ENCODE measurements around the gene AGRN.
A peak's percentile ranks its signal among the peaks of the same experiment; 100 is the strongest.
"Not testable (repeated sequence)": the region's sequence is repeated elsewhere in the genome, so short reads cannot be mapped to it uniquely, and the experiment has no call there.

AGRN gene

DNA sequence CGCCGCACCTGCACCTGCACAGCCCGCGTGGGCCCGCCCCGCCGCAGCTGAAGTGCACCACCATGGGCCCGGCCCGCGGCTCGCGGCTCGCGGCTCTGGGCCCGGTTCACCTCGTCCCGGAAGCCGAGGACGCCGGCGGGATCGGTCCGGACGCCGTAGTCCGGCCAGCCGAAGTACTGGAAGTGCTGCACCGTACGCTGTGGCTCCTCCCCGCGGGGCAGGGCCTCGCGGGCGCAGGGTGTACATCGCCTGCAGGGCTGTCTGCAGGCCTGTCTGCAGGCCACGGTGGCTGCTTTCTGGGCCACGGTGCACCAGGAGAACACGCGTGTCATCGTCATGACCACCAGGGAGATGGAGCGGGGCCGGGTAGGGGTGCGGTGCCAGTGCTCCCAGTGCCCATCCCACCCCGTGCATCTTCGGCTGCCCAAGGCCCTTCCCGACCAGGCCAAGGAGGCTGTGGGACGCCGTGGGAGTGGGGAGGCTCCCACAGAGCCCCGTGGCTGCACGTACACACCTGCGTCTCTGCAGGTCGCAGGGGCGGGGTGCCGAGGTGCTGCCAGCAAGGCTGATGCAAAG is 47.5 kb downstream of the AGRN start:
- no peak for DNase-seq (ENCODE audit: low spot score)

DNA sequence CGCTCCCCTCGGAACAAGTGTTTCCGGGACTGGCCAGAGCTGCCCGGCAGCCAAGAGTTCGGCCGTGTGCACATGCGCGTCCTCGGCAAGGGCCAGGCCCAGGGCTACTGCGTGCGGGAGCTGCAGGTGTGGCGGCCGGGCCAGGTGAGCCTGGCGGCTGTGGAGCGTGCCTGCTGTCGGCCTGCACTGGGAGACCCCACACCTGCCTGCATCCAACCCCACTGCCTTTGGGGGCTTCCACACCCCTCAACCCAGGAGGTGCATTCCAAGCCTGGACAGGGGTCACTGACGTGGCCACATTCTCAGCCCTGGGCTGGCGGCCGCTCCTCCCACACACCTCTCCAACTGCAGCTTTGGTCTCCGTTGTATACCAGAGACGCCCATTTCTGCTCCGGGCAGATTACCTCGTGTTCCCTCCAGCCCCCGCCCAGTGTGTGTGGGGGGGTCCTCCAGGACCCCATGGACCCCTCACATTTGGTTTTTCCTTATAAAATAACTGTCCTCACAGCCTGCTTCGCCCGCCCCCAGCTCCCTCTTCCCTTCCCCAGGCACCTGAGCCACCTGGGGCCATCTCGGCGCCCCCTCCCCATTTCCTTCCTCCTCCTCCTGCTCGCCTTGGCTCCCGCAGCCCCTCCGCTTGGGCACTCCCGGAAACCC is 48.1 kb downstream of the AGRN start:
- no peak for DNase-seq (ENCODE audit: low spot score)

- DNase-seq (ENCODE audit: low spot score) = peak; percentile 49
Measured at GRCh38 chr1:1068517-1069055, 48.7 kb downstream of the AGRN start.

DNA sequence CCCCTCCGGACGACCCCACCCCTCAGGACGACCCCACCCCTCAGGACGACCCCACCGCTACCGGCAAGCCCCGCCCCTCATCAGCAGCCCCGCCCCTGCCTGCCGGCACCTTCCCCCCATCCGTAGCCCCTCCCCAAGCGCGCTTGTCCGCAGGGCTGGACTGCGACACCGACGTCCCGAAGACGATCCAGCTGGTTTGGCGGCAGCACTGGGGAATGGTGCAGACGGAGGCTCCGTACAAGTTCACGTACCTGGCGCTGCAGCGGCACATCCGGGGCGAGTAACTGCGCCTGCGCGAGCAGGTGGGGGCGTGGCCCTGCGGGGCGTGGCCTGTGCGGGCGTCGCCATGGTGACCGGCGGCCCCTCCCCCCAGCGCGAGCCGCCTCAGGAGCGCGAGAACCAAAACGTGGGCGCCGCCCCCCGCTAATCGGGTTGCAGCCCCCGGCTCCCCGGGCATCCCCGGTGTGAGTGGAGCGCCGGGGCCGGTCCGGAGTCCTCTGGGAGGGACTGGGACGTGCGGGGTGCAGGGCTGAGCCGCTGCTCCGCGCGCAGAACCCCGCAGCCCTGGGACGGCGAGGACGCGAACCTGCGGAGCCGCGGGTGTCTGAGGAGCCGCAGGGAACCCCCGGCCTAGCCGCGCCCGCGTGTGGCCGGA is 49.3 kb downstream of the AGRN start:
- DNase-seq (ENCODE audit: low spot score) = peak; percentile 88

DNA sequence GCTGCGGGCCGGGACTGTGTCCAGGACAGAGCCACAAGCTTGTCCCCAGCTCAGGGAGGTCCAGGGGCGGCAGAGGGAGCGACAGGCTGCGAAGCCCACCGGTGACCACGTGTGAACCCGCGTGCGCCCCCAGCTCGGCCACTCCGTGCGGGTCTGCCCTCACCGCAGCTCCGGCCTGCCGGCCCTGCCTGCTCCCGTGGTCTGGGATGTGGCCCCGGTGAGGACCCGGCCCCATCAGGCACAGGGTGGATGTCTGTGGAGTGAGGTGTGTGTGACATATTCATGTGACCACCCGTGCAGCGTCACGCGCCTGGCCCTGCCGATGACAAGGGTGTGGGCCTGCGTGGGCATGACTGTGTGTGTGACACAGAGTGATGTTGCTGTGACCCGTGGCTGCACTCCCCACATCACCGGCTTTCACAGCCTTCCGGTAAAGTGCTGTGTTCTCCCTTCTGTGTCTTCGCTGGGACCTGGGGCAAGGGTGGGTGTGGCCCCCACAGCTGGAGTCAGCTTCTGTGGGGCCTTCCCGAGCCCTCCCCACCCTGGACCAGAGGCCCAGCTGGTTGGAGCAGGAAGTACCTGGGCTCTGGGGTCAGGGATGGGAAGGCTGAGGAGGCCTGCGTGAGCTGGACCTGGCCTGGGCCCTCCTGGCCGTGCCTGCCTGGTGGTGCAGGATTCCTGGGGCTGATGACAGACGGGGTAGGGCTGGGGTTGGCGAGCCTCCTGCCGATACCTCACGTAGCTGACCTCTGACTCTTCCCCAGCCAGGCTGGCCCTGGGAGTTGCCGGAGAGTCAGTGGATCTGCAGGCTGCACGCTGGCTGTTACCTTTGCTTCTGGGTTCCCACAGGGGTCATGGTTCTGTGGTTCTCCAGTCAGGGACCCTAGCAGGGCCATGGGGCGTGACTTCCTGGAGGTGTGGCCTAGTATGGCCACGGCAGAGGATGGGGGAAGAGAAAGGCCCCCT is 50.1 kb downstream of the AGRN start:
- no peak for DNase-seq (ENCODE audit: low spot score)

DNA sequence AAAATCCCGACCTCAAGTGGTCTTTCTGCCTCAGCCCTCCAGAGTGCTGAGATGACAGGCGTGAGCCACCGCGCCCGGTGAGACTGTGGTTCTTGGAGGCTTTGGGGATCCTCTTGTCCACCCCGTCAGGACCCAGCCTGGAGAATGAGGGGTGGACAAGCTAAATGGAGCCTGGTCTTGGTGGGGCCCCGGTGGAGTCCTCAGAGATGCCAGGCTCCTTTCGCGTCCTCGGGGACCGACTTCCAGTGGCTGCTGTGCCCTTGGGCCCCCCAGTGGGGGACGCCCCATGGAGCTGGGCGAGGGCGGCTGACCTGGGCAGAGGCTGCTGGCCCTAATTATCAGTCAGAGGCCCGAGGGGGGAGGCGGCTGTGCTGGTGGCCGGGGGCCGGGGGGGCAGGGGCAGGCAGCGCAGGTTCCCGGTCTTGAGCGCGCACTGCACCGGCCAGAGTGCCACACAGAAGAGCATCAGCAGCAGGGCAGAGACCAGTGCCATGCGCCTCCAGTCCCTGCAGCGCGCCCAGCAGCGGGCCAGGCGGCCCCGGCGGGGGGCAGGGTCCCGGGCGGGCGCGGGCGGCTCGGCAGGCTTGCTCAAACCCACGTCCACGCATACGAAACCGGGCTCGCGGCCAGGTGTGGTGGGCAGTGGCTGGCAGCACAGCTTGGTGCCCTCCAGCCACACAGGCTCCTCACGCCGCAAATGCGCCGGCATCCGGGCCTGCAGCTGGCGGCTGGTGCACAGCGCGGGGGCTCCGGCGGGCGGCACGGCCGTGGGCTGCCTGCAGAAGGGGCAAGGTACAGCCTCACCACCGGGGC is 51.8 kb downstream of the AGRN start:
- no peak for DNase-seq (ENCODE audit: low spot score)

- DNase-seq (ENCODE audit: low spot score) = no peak
Measured at GRCh38 chr1:1072299-1072848, 52.5 kb downstream of the AGRN start.

GRCh38 chr1:1072849-1073742 is 53.2 kb downstream of the AGRN start:
- no peak for DNase-seq (ENCODE audit: low spot score)

- DNase-seq (ENCODE audit: low spot score) = no peak
Measured at GRCh38 chr1:1073743-1074587, 54.0 kb downstream of the AGRN start, which contains the start of gene RNF223. TSS of gene RNF223 (minus strand) at chr1:1074306. CDS start at chr1:1072566, 1,740 bp downstream.

GRCh38 chr1:1074631-1075147 is 54.8 kb downstream of the AGRN start:
- no peak for DNase-seq (ENCODE audit: low spot score)

DNA sequence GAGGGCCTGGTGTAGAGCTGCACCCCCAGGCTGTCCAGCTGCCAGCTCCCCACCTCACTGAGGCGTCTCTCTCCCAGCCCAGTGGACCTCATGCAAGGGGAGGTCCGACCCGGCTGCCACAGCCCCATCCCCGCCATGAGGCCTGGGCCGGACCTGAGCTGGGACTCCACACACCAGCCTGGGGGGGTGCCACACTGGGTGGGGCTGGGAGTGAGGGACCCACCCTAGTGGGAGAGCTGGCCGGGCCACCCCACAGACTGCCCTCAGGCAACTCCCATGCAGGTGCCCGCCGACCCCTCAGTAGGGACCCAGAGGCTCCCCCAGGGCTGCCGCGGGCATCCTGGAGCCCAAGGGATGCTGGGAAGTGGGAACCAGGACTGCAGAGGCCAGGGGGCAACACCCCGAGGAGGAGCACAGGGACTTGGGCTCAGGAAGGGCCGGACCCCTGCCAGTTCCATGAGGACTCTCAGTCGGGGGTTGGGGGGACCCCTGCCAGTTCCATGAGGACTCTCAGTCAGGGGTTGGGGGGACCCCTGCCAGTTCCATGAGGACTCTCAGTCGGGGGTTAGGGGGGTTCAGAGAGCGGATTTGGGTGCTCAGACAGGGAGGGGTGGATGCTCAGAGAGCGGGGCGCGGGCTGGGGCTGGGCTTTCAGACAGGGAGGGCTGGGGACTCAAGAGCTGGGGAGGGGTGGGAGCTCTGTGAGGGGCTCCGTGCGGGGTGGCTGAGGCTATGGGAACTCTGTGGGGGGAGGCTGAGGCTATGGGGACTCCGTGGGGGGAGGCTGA is 55.4 kb downstream of the AGRN start:
- DNase-seq (ENCODE audit: low spot score) = no peak

GRCh38 chr1:1077396-1077795 is 57.5 kb downstream of the AGRN start:
- DNase-seq (ENCODE audit: low spot score) = not testable (repeated sequence)

- peak; percentile 6 for DNase-seq (ENCODE audit: low spot score)
Measured at GRCh38 chr1:1079408-1080121, 59.6 kb downstream of the AGRN start.

DNA sequence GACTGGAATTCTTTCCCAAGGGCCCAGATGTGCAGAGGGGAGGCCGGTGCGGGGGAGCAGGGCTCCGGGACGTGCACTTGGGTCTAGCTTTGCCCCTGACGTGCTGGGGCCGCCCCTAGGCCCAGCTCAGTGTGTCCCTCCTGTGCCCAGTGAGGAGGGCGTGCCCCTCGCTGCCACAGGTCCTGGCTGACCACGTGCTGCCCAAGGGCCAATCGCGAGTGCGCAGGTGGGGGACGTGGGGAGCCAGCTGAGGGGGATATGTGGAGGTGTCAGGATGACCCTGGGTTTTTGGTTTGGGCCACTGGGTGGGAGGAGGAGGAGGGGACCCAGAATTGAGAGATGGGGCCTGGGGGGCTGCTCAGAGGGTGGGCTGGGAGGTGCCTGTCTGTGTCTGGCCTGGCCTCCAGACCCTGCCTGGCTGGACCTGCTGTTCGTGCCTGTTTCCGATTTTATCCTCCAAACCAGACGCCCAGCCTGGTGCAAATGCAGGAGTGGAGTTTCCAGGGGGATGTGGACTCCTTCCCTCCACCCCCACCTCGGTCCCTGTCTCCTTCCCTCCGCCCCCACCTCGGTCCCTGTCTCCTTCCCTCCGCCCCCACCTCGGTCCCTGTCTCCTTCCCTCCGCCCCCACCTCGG is 60.3 kb downstream of the AGRN start:
- no peak for DNase-seq (ENCODE audit: low spot score)

- DNase-seq (ENCODE audit: low spot score) = no peak
Measured at GRCh38 chr1:1080951-1081310, 61.0 kb downstream of the AGRN start.
